ENCODE data around the gene ARHGAP24.

The ARHGAP24 gene

DNA sequence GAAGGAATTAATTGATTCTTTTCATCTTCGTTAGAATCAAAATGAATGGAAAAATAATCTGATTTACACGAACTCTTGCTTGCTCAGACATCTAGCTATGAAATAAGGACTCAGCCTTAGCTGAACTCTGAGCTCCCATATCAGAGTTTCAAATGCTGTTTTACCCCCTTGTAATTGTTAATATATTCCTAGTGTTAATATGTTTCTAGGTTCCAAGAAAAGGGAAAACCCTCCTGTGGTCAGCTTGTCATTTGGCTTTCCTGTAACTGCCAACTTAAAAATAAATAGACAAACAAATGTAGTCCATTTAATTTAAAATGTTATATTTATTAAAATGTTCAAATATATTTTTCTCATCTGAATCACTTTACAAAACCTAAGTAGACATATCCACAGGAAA lies 432.1 kb downstream of the ARHGAP24 start:
- TF ChIP-seq EZH2 (optimal IDR thresholded peaks at IDR 0.05; ENCODE audit: low read depth, low read length), result no peak
- no peak for TF ChIP-seq EZH2phosphoT487 (IDR thresholded peaks at IDR 0.05; ENCODE audit: low read length)
- TF ChIP-seq, protein P1, sequence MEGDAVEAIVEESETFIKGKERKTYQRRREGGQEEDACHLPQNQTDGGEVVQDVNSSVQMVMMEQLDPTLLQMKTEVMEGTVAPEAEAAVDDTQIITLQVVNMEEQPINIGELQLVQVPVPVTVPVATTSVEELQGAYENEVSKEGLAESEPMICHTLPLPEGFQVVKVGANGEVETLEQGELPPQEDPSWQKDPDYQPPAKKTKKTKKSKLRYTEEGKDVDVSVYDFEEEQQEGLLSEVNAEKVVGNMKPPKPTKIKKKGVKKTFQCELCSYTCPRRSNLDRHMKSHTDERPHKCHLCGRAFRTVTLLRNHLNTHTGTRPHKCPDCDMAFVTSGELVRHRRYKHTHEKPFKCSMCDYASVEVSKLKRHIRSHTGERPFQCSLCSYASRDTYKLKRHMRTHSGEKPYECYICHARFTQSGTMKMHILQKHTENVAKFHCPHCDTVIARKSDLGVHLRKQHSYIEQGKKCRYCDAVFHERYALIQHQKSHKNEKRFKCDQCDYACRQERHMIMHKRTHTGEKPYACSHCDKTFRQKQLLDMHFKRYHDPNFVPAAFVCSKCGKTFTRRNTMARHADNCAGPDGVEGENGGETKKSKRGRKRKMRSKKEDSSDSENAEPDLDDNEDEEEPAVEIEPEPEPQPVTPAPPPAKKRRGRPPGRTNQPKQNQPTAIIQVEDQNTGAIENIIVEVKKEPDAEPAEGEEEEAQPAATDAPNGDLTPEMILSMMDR (IDR thresholded peaks at IDR 0.05; ENCODE audit: low read length), result no peak
- Histone ChIP-seq H3K4me3 (ENCODE audit: low read length) (no peak overlapping the region), H3F3A (ENCODE audit: insufficient read depth, low read length) (no peaks in the 10 kb centered on the region), H3K9me3 (replicated peaks; ENCODE audit: insufficient read depth, low read length) (no peaks in the 10 kb centered on the region), H4K20me1 (ENCODE audit: insufficient read depth, low read length) (no peaks in the 10 kb centered on the region), H3K4me1 (ENCODE audit: low read length) (no peaks in the 10 kb centered on the region), H3K27me3 (replicated peaks; ENCODE audit: insufficient read depth, low read length) (no peaks in the 10 kb centered on the region), H3K27ac (ENCODE audit: low read length) (no peak overlapping the region), H3K4me2 (ENCODE audit: low read depth, low read length) (no peak overlapping the region), H3K36me3 (replicated peaks; ENCODE audit: insufficient read depth, low read length) (no peaks in the 10 kb centered on the region), H2AFZ (ENCODE audit: low read length) (no peak overlapping the region), H3K79me2 (ENCODE audit: low read length) (no peaks in the 10 kb centered on the region), H3K9ac (ENCODE audit: low read length) (no peak overlapping the region), H3K9me2 (replicated peaks; ENCODE audit: insufficient read depth, low read length) (no peaks in the 10 kb centered on the region)
- no peak for DNase-seq

DNA sequence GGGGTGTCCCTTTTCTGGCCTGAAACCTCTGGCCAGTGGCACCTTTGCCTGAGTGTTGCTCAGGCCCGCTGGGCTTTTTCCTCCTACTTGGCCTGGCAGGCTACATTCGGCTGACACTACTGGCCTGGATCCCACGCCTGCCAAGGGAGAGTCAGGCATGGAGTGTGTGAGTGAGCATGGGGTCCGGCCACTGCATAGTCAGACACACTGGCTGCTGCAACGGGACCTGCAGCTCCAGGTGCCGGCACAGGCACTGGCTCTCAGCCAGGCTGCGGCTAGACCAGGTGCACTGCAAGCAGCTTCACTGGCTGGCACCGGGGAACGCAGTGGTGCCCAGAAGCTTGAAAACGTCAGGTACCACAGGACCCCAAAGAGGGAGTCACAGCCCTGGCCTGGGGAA lies 434.9 kb downstream of the ARHGAP24 start:
- Histone ChIP-seq H3K27me3 (replicated peaks; ENCODE audit: insufficient read depth, low read length) (no peaks in the 10 kb centered on the region), H3K27ac (ENCODE audit: low read length) (no peak overlapping the region), H3K9me3 (replicated peaks; ENCODE audit: insufficient read depth, low read length) (no peaks in the 10 kb centered on the region), H3F3A (ENCODE audit: insufficient read depth, low read length) (no peaks in the 10 kb centered on the region), H3K36me3 (replicated peaks; ENCODE audit: insufficient read depth, low read length) (no peaks in the 10 kb centered on the region), H2AFZ (ENCODE audit: low read length) (no peak overlapping the region), H3K9ac (ENCODE audit: low read length) (no peak overlapping the region), H4K20me1 (ENCODE audit: insufficient read depth, low read length) (no peaks in the 10 kb centered on the region), H3K79me2 (ENCODE audit: low read length) (no peaks in the 10 kb centered on the region), H3K4me1 (ENCODE audit: low read length) (no peaks in the 10 kb centered on the region), H3K9me2 (replicated peaks; ENCODE audit: insufficient read depth, low read length) (no peaks in the 10 kb centered on the region), H3K4me2 (ENCODE audit: low read depth, low read length) (no peak overlapping the region), H3K4me3 (ENCODE audit: low read length) (no peak overlapping the region)
- no peak for DNase-seq
- TF ChIP-seq, protein P1 (IDR thresholded peaks at IDR 0.05; ENCODE audit: low read length), result no peak
- TF ChIP-seq EZH2 (optimal IDR thresholded peaks at IDR 0.05; ENCODE audit: low read depth, low read length) (no peak), EZH2phosphoT487 (IDR thresholded peaks at IDR 0.05; ENCODE audit: low read length) (no peak)

DNA sequence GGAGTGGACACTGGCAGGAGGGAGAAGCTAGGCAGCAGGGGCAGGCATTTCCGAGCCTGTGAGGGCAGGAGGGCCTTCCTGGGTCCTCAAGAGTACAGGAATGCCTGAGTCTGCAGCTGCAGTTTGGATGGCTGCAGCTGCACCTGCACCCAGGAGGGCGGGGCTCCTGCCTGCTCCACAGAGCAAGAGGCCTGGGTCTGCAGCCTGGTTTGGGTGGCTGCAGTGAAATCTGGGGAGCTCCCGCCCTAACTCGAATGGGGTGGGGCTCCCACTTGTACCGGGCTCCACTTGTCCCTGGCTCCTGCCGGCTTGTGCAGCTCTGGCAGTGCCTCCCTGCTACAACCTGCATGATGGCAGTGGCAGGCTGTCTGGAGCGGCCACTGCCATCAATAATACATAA lies 436.0 kb downstream of the ARHGAP24 start:
- Histone ChIP-seq H3K27me3 (replicated peaks; ENCODE audit: insufficient read depth, low read length) (no peaks in the 10 kb centered on the region), H3F3A (ENCODE audit: insufficient read depth, low read length) (no peaks in the 10 kb centered on the region), H4K20me1 (ENCODE audit: insufficient read depth, low read length) (no peaks in the 10 kb centered on the region), H2AFZ (ENCODE audit: low read length) (no peak overlapping the region), H3K36me3 (replicated peaks; ENCODE audit: insufficient read depth, low read length) (no peaks in the 10 kb centered on the region), H3K4me2 (ENCODE audit: low read depth, low read length) (no peak overlapping the region), H3K4me3 (ENCODE audit: low read length) (no peak overlapping the region), H3K9me3 (replicated peaks; ENCODE audit: insufficient read depth, low read length) (no peaks in the 10 kb centered on the region), H3K4me1 (ENCODE audit: low read length) (no peaks in the 10 kb centered on the region), H3K79me2 (ENCODE audit: low read length) (no peaks in the 10 kb centered on the region), H3K9ac (ENCODE audit: low read length) (no peak overlapping the region), H3K9me2 (replicated peaks; ENCODE audit: insufficient read depth, low read length) (no peaks in the 10 kb centered on the region), H3K27ac (ENCODE audit: low read length) (no peak overlapping the region)
- TF ChIP-seq EZH2phosphoT487 (IDR thresholded peaks at IDR 0.05; ENCODE audit: low read length), result no peak
- no peak for TF ChIP-seq EZH2 (optimal IDR thresholded peaks at IDR 0.05; ENCODE audit: low read depth, low read length)
- TF ChIP-seq, protein P1 (IDR thresholded peaks at IDR 0.05; ENCODE audit: low read length), result no peak
- no peak for DNase-seq

Measured in MM.1S (cell line).